DOHH2 (cell line): Measurements from ENCODE around the gene TYROBP.

Source experiments
- CTCF ChIP-seq: fragments of 200-600 bp; sonication (generic); IDR thresholded peaks from one replicate; pipeline ENCODE4 v1.5.1; 2014; ENCODE audit warnings: antibody characterized with exemption, mild to moderate bottlenecking, low read depth, low read length; ENCODE audit not compliant: poor library complexity, severe bottlenecking
- EZH2phosphoT487 ChIP-seq: fragments of 200-600 bp; sonication (generic); IDR thresholded peaks from 2 replicates; pipeline ENCODE4 v1.6.1; 2017; ENCODE audit warnings: borderline replicate concordance, mild to moderate bottlenecking, antibody characterized with exemption, low read length, moderate library complexity, mixed read lengths

- TF ChIP-seq CTCF (no peak), EZH2phosphoT487 (no peak)
Measured at GRCh38 chr19:35863018-35863417, 45.1 kb downstream of the TYROBP start.
